GM13976 (cell line): ENCODE results near the gene GYG1.

Source experiments
- DNase-seq: peaks from one replicate; pipeline ENCODE4 v3.0.0; 2012; ENCODE audit warnings: low spot score
- in situ Hi-C: fragments of 300-500 bp; cut with MboI; formaldehyde crosslinking; loops from one replicate; pipeline ENCODE4 v1.12.0; 2022; ENCODE audit warnings: low sequenced_read_pairs, mixed read lengths, inconsistent platforms; ENCODE audit not compliant: unreplicated experiment
- TF ChIP-seq, protein P1 (sequence below): IDR thresholded peaks from 2 replicates; pipeline ENCODE4 v1.5.1; 2012; ENCODE audit warnings: borderline replicate concordance, mild to moderate bottlenecking; ENCODE audit not compliant: insufficient read depth; ENCODE audit errors: extremely low read depth, missing control alignments, control extremely low read depth

Gene GYG1

DNA sequence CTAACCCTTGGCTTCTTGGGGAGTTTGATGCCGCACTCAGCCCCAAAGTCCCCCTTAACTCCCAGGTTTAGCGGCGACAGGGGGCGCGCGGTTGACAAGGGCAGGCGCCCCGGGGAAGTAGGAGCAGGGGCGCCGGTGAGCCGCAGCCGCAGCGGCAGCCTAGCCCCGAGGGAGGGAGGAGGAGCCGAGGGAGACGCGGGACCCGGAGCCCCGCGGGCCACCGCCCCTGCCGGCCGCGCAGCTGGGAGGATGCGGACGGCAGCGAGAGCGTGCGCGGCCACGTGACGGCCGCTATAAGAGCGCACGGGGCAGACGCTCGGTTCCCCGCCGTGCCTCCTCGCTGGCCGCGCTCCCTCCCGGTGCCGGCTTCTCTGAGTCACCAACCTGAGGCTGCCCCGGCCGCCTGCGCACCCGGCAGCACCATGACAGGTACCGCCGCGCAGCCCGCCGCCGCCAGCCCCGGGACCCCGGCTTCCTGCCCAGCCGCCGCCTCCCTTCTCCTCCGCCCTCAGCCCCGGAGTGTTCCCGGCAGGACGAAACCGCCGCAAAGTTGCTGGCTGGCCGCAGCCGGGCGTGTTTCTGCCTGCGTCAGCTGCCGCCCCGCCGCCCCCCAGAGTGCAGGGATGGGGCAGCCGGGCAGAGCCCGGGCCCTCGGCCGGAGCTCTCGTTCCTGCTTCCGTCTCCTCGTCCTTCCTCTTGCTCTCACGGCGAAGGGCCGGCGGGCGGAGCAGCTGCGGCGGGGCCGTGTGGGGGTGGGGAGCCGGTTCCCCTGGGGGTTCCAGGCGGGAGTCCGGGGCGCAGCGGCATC is at the start of gene GYG1:
GYG1 (plus strand) TSS at position 322 of the 808 bp plus-strand sequence; CDS start at position 423, 101 bp downstream.
- TF ChIP-seq, protein P1, sequence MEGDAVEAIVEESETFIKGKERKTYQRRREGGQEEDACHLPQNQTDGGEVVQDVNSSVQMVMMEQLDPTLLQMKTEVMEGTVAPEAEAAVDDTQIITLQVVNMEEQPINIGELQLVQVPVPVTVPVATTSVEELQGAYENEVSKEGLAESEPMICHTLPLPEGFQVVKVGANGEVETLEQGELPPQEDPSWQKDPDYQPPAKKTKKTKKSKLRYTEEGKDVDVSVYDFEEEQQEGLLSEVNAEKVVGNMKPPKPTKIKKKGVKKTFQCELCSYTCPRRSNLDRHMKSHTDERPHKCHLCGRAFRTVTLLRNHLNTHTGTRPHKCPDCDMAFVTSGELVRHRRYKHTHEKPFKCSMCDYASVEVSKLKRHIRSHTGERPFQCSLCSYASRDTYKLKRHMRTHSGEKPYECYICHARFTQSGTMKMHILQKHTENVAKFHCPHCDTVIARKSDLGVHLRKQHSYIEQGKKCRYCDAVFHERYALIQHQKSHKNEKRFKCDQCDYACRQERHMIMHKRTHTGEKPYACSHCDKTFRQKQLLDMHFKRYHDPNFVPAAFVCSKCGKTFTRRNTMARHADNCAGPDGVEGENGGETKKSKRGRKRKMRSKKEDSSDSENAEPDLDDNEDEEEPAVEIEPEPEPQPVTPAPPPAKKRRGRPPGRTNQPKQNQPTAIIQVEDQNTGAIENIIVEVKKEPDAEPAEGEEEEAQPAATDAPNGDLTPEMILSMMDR = no peak
- in situ Hi-C loops = no loop called here
- DNase-seq = peak; percentile 91

GRCh38 chr3:148943506-148944205 is 47.7 kb upstream of the GYG1 start:
- peak; percentile 73 for DNase-seq
- in situ Hi-C loops = loop anchor here (10.0 kb wide), 1 partner anchor 79 kb away; the partner anchor contains the start of gene CPA3
- TF ChIP-seq, protein P1 = peak; percentile 58

DNA sequence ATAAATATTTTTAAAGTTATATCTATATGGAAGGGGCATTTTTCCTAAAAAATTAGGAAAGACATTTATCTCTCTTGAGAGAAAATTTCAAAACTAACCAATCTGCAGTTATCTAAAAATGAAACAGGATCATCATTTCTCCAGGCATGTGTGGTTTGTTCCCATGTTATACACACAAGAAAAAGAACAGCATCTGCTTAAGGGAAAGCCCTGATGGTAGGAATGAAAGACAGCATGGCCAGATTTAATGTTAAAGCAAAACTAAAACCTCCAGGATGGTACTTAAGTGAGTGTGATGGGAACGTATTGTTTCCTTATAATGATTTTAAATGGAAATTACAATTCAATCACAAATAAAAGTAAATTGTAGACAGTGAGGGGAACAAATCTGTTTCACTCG is 46.2 kb upstream of the GYG1 start:
- TF ChIP-seq, protein P1 = no peak
- in situ Hi-C loops = loop anchor here (10.0 kb wide), 1 partner anchor 80 kb away; the partner anchor contains the start of gene CPA3
- DNase-seq = no peak

GRCh38 chr3:148948913-148949657 is 42.3 kb upstream of the GYG1 start:
- in situ Hi-C loops = loop anchor here (10.0 kb wide), 1 partner anchor 84 kb away; the partner anchor contains the start of gene CPA3
- no peak for DNase-seq
- TF ChIP-seq, protein P1 = no peak

GRCh38 chr3:148950806-148951205 is 40.5 kb upstream of the GYG1 start:
- DNase-seq = no peak
- TF ChIP-seq, protein P1 = no peak

More at GRCh38 chr3:148950806-148951205, 40.5 kb upstream of the GYG1 start:
- in situ Hi-C loops = loop anchor here (10.0 to 25.0 kb wide), 3 partner anchors 154 to 536 kb away; no protein-coding TSS in a partner anchor
